Kidney (tissue), 14 donors: ENCODE measurements around the gene GPR107. TPM values are rescaled to one million over a fixed set of nuclear protein-coding genes. Genes with fewer than 3 reads are reported as not detected.

Source experiments
- DNase-seq, 5 donors: peaks; one replicate each; pipeline ENCODE4 v3.0.0-alpha.2; 2013 to 2020
- FAIRE-seq: peaks from 2 replicates; lab custom pipeline; 2012; peaks lifted over from hg19 to GRCh38; lab: Jason Lieb, UNC
- H3K27ac ChIP-seq, 2 donors: one replicate each; pipeline ENCODE4 v1.7.0; 2013; ENCODE audit warnings: low read depth in 2 of 2, low read length in 2 of 2, inconsistent platforms in 1 of 2
- H3K27me3 ChIP-seq: one replicate; pipeline ENCODE4 v1.7.1; 2013; ENCODE audit warnings: low read length, inconsistent platforms; ENCODE audit not compliant: control insufficient read depth, insufficient read depth
- H3K36me3 ChIP-seq, 3 donors: one replicate each; pipeline versions ENCODE4 v1.7.0 to v1.7.1; 2013; ENCODE audit warnings: low read length in 3 of 3, control low read depth in 1 of 3, inconsistent platforms in 1 of 3; ENCODE audit not compliant: insufficient read depth in 3 of 3, control insufficient read depth in 2 of 3
- H3K4me1 ChIP-seq, 3 donors: one replicate each; pipeline versions ENCODE4 v1.7.0 to v1.7.1; 2013; ENCODE audit warnings: low read length in 3 of 3, inconsistent platforms in 1 of 3, low read depth in 1 of 3; ENCODE audit not compliant: control insufficient read depth in 2 of 3, insufficient read depth in 2 of 3
- H3K4me3 ChIP-seq, 3 donors: one replicate each; pipeline versions ENCODE4 v1.7.0 to v1.8.1; 2013; ENCODE audit warnings: low read length in 3 of 3, control low read depth in 1 of 3, inconsistent platforms in 1 of 3
- H3K9ac ChIP-seq, 3 donors: one replicate each; pipeline versions ENCODE4 v1.7.0 to v1.7.1; 2013; ENCODE audit warnings: low read length in 3 of 3, control low read depth in 1 of 3, inconsistent platforms in 1 of 3
- H3K9me3 ChIP-seq, 3 donors: one replicate each; pipeline versions ENCODE4 v1.7.0 to v1.7.1; 2013; ENCODE audit warnings: low read length in 3 of 3, control low read depth in 1 of 3, inconsistent platforms in 1 of 3; ENCODE audit not compliant: control insufficient read depth in 2 of 3, insufficient read depth in 1 of 3
- CTCF ChIP-seq: IDR thresholded peaks from 3 replicates; pipeline ENCODE4 v1.5.1; 2012; ENCODE audit warnings: mild to moderate bottlenecking, moderate library complexity, borderline replicate concordance; ENCODE audit not compliant: insufficient read depth; ENCODE audit errors: extremely low read depth
- intact Hi-C: fragments of 100-400 bp; cut with DNase I; formaldehyde crosslinking; loops from one replicate; pipeline ENCODE4 v1.11.1; 2022
- polyA plus RNA-seq: library from polyadenylated mRNA; stranded (reverse); fragments of 350-450 nt; fragmentation: Illumina TruSeq; extraction: RNeasy Lipid Tissue Mini Kit (QIAGEN cat#74804); gene quantifications from one replicate; pipeline ENCODE4 v1.2.3, GENCODE V29; 2014; ENCODE audit warnings: low read depth, low replicate concordance; ENCODE audit not compliant: insufficient read depth
- total RNA-seq: library from RNA; stranded (reverse); fragmentation: NEBNext Ultra II Directional; extraction: Animal tissue kit (Norgen Biotek cat#: 25700); gene quantifications from one replicate; pipeline ENCODE4 v1.2.1, GENCODE V29; 2021
- donor health status: control.
- donor health status: control.
- donor health status: control.
- donor health status: control.
- donor health status: control.
- donor health status: DM: yes; HTN: yes; CAD: no.
- donor health status: Normal renal cell carcinoma (clear cell type).

GPR107 gene
- total and polyA plus RNA-seq, 2 donors from 2014 or later, result 18.0 to 45.6 TPM

DNA sequence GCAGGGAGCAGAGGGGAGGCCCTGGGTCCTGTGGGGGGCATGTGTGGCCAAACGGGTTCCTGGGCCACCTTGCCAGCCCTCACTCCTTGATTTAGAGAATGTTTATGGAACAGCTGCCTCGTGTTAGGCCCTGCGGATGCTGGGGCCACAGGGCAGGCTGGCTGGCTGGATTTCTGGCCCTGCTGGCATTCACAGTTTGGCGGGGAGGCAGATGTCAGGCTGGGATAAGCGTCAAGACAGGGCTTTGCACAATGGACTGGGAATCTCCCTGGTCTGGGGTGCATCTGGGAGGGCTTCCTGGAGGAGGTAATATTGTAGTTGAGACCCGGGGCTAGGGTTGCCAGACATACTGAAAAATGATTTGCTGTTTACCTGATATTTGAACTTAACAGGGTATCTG lies 132.3 kb downstream of the GPR107 start:
- intact Hi-C loops, result no loop called here
- DNase-seq (no peak), FAIRE-seq (no peak)
- H3K9me3 ChIP-seq, result no peaks in the 10 kb centered on the region
- no peaks in the 10 kb centered on the region for H3K36me3 ChIP-seq
- H3K4me3 ChIP-seq, result peak overlapping the region in 1 of 3 donors; percentile 55
- peak overlapping the region; percentile 88 to 89 for H3K27ac ChIP-seq
- H3K27me3 ChIP-seq, result no peaks in the 10 kb centered on the region
- no peak for TF ChIP-seq CTCF
- peaks cover 0 to 38% (median 36%) of the 10 kb centered on the region in 3 donors for H3K4me1 ChIP-seq
- H3K9ac ChIP-seq, result peak overlapping the region in 2 of 3 donors; percentile 48 to 80

DNA sequence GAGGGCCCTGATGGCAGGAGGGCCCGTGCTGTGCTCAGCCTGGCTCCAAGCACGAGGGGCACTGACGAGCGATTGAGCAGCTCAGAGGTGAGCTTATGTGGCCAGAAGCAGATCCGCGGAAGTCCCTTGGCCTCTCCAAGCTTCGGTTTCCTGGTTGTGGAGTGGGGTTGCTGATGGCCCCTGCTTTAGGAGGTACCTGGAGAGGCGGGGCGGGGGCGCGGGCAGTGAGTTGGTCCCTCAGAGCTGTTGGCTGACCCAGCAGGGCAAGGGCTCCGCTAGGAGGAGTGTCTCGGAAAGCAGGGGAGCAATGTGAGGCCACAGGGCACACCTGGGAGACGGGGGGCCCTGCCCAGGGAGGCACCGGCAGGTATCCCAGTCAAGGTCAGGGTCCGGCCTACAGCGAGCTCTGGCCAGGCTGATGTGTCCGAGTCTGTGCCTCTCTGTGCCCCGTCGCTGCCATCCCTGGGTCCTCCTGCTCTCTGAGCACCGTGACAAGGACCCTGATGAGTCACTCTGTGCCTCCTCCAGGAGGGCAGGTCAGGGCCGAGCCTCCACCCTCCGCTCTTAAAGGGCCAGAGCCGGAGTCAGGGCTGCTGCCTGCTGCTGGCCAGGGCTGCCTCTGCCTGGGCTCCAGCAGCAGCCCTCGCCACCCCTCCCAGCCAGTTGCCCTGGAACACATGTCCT lies 133.3 kb downstream of the GPR107 start:
- Histone ChIP-seq H3K4me1 (peaks cover 0 to 44% (median 39%) of the 10 kb centered on the region in 3 donors), H3K9ac (peak overlapping the region in 1 of 3 donors; percentile 80), H3K27me3 (no peaks in the 10 kb centered on the region), H3K36me3 (no peaks in the 10 kb centered on the region), H3K27ac (peak overlapping the region; percentile 88 to 89), H3K4me3 (peak overlapping the region in 2 of 3 donors; percentile 55 to 63), H3K9me3 (no peaks in the 10 kb centered on the region)
- intact Hi-C loops, result no loop called here
- FAIRE-seq, result no peak
- DNase-seq, result peak; percentile 41 to 90 (median 54)
- TF ChIP-seq CTCF, result no peak

DNA sequence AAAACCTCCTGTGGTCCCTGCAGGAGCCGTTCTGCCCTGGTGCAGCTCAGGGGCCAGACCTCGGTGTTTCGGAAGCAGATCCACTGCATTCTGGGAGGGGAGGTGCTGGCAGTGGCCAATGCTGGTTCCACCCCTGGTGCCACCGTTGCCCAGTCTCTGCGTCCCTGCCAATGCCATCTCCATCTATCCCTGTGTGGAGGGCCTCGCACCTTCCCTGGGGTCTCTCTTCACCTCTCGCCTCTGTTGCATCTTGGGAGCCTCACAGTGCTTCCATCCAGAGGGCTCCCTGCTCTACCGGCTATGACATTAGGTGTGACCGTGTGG lies 133.8 kb downstream of the GPR107 start:
- H3K4me1 ChIP-seq, result peaks cover 0 to 46% (median 41%) of the 10 kb centered on the region in 3 donors
- no peak for TF ChIP-seq CTCF
- H3K27ac ChIP-seq, result peak overlapping the region; percentile 59 to 89
- no peaks in the 10 kb centered on the region for H3K36me3 ChIP-seq
- intact Hi-C loops, result no loop called here
- no peaks in the 10 kb centered on the region for H3K27me3 ChIP-seq
- H3K9me3 ChIP-seq, result no peaks in the 10 kb centered on the region
- FAIRE-seq, result no peak
- H3K4me3 ChIP-seq, result peak overlapping the region in 2 of 3 donors; percentile 55 to 63
- peak overlapping the region in 1 of 3 donors; percentile 51 for H3K9ac ChIP-seq
- no peak for DNase-seq
